NB4 (cell line): ENCODE results near the gene CHD6.

Experiments
- DNase-seq: peaks from one replicate; pipeline ENCODE4 v3.0.0; 2010; ENCODE audit warnings: low read depth
- H3K4me3 ChIP-seq: one replicate; pipeline ENCODE4 v1.5.1; 2011; ENCODE audit warnings: mild to moderate bottlenecking, low read depth, low read length, moderate library complexity
- MAX ChIP-seq: IDR thresholded peaks from 2 replicates; pipeline ENCODE4 v1.6.1; 2011; ENCODE audit warnings: low read depth, low read length
- MYC ChIP-seq: IDR thresholded peaks from 2 replicates; pipeline ENCODE4 v1.6.1; 2011; ENCODE audit warnings: low read depth, low read length
- POLR2A ChIP-seq: IDR thresholded peaks from 2 replicates; pipeline ENCODE4 v1.6.1; 2011; ENCODE audit warnings: mild to moderate bottlenecking; ENCODE audit not compliant: insufficient read length; ENCODE audit errors: extremely low read depth
- TF ChIP-seq, protein P1 (sequence below): IDR thresholded peaks from one replicate; pipeline ENCODE4 v1.5.1; 2012; ENCODE audit warnings: low read depth, low read length

Gene CHD6

GRCh38 chr20:41452226-41452625 is 166.0 kb downstream of the CHD6 start:
- DNase-seq = no peak
- no peak for TF ChIP-seq MAX
- no peak for TF ChIP-seq MYC
- TF ChIP-seq POLR2A = no peak
- TF ChIP-seq, protein P1, sequence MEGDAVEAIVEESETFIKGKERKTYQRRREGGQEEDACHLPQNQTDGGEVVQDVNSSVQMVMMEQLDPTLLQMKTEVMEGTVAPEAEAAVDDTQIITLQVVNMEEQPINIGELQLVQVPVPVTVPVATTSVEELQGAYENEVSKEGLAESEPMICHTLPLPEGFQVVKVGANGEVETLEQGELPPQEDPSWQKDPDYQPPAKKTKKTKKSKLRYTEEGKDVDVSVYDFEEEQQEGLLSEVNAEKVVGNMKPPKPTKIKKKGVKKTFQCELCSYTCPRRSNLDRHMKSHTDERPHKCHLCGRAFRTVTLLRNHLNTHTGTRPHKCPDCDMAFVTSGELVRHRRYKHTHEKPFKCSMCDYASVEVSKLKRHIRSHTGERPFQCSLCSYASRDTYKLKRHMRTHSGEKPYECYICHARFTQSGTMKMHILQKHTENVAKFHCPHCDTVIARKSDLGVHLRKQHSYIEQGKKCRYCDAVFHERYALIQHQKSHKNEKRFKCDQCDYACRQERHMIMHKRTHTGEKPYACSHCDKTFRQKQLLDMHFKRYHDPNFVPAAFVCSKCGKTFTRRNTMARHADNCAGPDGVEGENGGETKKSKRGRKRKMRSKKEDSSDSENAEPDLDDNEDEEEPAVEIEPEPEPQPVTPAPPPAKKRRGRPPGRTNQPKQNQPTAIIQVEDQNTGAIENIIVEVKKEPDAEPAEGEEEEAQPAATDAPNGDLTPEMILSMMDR = no peak
- H3K4me3 ChIP-seq = no peak overlapping the region

DNA sequence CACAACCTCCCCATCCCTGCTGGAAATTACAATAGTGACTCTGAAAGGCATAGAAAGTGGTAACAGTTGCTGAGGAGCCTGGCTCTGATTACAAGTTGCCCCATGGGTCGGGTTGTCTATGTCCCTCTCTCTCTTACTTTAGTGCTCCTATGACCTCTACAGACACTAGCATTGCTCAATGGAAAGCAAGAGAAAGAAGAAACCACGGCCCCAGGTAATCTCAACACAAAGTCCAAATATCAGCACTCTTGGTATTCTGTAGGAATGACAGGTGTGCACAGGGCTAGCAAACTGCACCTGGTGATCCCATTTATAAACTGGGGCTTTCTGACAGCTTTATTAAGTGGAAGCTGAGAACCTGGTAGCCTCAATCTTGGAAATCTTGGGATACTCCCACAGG is 171.2 kb downstream of the CHD6 start:
- DNase-seq = no peak
- H3K4me3 ChIP-seq = no peak overlapping the region
- TF ChIP-seq POLR2A (no peak), MAX (no peak), MYC (no peak)
- TF ChIP-seq, protein P1 = no peak

GRCh38 chr20:41446456-41446855 is 171.7 kb downstream of the CHD6 start:
- no peak for DNase-seq
- H3K4me3 ChIP-seq = no peak overlapping the region
- TF ChIP-seq MYC (no peak), POLR2A (no peak), MAX (no peak)
- TF ChIP-seq, protein P1 = no peak

GRCh38 chr20:41444821-41445220 is 173.4 kb downstream of the CHD6 start:
- no peak for DNase-seq
- no peak overlapping the region for H3K4me3 ChIP-seq
- no peak for TF ChIP-seq MAX

DNA sequence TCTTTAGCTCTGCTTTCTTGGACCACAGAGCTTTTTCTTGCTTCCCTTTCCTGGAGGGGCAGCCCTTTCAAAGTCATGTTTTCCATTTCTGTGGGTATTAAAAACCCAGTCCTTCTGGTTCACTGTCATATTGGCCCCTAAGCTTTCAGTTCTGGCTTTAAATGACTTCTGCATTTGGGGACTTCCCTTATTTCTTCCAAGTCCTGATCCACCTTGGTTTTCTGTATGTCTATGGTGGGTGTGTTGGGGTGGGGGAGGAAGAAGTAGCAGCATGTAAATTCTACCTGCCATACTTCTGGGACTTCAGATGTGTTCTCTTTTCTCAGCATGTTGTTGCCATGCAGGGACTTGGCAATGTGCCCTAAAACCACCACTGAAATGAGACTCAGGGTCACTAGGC is 174.5 kb downstream of the CHD6 start:
- no peak for TF ChIP-seq POLR2A
- TF ChIP-seq, protein P1 = no peak
- no peak for TF ChIP-seq MAX
- no peak for TF ChIP-seq MYC
- no peak overlapping the region for H3K4me3 ChIP-seq
- peak; percentile 38 for DNase-seq

GRCh38 chr20:41440882-41441281 is 177.3 kb downstream of the CHD6 start:
- H3K4me3 ChIP-seq = no peak overlapping the region
- DNase-seq = no peak
- TF ChIP-seq MAX (no peak), POLR2A (no peak), MYC (no peak)
- TF ChIP-seq, protein P1 = no peak
